Fibroblast of skin of right biceps (primary cell): Measurements from ENCODE around the gene CSRP1.
"Not testable (repeated sequence)": the region's sequence is repeated elsewhere in the genome, so short reads cannot be mapped to it uniquely, and the experiment has no call there.

Experiments
- DNase-seq: peaks from one replicate; pipeline ENCODE4 v3.0.0-alpha.2; 2013

The CSRP1 gene

GRCh38 chr1:201475915-201476669 lies 30.8 kb downstream of the CSRP1 start:
- DNase-seq = no peak

GRCh38 chr1:201475130-201475529 lies 31.8 kb downstream of the CSRP1 start:
- DNase-seq = peak; percentile 71

- no peak for DNase-seq
Measured at GRCh38 chr1:201473296-201473695, 33.6 kb downstream of the CSRP1 start.

- DNase-seq = not testable (repeated sequence)
Measured at GRCh38 chr1:201472321-201472720, 34.6 kb downstream of the CSRP1 start.

GRCh38 chr1:201471772-201472171 lies 35.2 kb downstream of the CSRP1 start:
- DNase-seq = peak; percentile 83

- DNase-seq = no peak
Measured at GRCh38 chr1:201470581-201470980, 36.3 kb downstream of the CSRP1 start.

GRCh38 chr1:201469645-201470074 lies 37.3 kb downstream of the CSRP1 start:
- DNase-seq = no peak

- peak; percentile 94 for DNase-seq
Measured at GRCh38 chr1:201468844-201469644, 37.9 kb downstream of the CSRP1 start, which contains the start of gene PHLDA3. TSS of gene PHLDA3 (minus strand) at chr1:201469188. CDS start at chr1:201468786, 402 bp downstream.

GRCh38 chr1:201468501-201468843 lies 38.5 kb downstream of the CSRP1 start:
- no peak for DNase-seq

- DNase-seq = no peak
Measured at GRCh38 chr1:201466492-201466891, 40.4 kb downstream of the CSRP1 start.

- DNase-seq = no peak
Measured at GRCh38 chr1:201465698-201466290, 41.1 kb downstream of the CSRP1 start.

- DNase-seq = no peak
Measured at GRCh38 chr1:201463071-201463552, 43.8 kb downstream of the CSRP1 start.

- peak; percentile 98 for DNase-seq
Measured at GRCh38 chr1:201461645-201462441, 45.1 kb downstream of the CSRP1 start.

GRCh38 chr1:201460814-201461644 lies 45.9 kb downstream of the CSRP1 start:
- peak; percentile 97 for DNase-seq

- no peak for DNase-seq
Measured at GRCh38 chr1:201459775-201460174, 47.1 kb downstream of the CSRP1 start.

- DNase-seq = no peak
Measured at GRCh38 chr1:201459052-201459451, 47.9 kb downstream of the CSRP1 start.

GRCh38 chr1:201457508-201457960 lies 49.4 kb downstream of the CSRP1 start:
- DNase-seq = no peak

GRCh38 chr1:201456499-201457309 lies 50.2 kb downstream of the CSRP1 start:
- peak; percentile 99 for DNase-seq

GRCh38 chr1:201455098-201455497 lies 51.8 kb downstream of the CSRP1 start:
- no peak for DNase-seq

GRCh38 chr1:201454608-201455007 lies 52.3 kb downstream of the CSRP1 start:
- DNase-seq = no peak

GRCh38 chr1:201452866-201453265 lies 54.1 kb downstream of the CSRP1 start:
- no peak for DNase-seq
